Measurements from ENCODE around the gene B3GNT5.
A peak's percentile ranks its signal among the peaks of the same experiment; 100 is the strongest.

B3GNT5 gene

GRCh38 chr3:183277260-183277659, 24.2 kb downstream of the B3GNT5 start:
- Histone ChIP-seq H2BK5ac (ENCODE audit: low read depth, low read length, poor library complexity, severe bottlenecking) (no peak overlapping the region), H2AFZ (ENCODE audit: low read depth, low read length) (no peak overlapping the region), H3K9me3 (ENCODE audit: control insufficient read depth, low read length) (no peaks in the 10 kb centered on the region), H2BK12ac (ENCODE audit: low read length in 2 of 2) (no peak overlapping the region), H3K4me1 (ENCODE audit: control insufficient read depth, insufficient read depth, low read depth, low read length) (peaks cover 5% of the 10 kb centered on the region), H3K18ac (ENCODE audit: low read depth in 1 of 2, low read length in 2 of 2) (no peak overlapping the region), H3K27ac (ENCODE audit: low read length, poor library complexity, severe bottlenecking) (no peak overlapping the region), H2AK5ac (ENCODE audit: low read length, severe bottlenecking) (no peak overlapping the region), H4K91ac (ENCODE audit: low read length) (no peak overlapping the region), H3K79me1 (replicated peaks; ENCODE audit: low read length, poor library complexity, severe bottlenecking) (peaks cover 3% of the 10 kb centered on the region), H2BK120ac (ENCODE audit: low read depth, low read length) (no peak overlapping the region), H3K14ac (ENCODE audit: low read length in 2 of 2) (no peak overlapping the region), H3K9ac (ENCODE audit: low read length) (no peak overlapping the region), H3K4ac (ENCODE audit: low read depth in 1 of 2, low read length in 2 of 2) (no peak overlapping the region), H3K4me2 (ENCODE audit: low read length, poor library complexity, severe bottlenecking) (no peak overlapping the region), H3K27me3 (ENCODE audit: control insufficient read depth in 1 of 2, insufficient read depth in 1 of 2, low read length in 2 of 2) (no peaks in the 10 kb centered on the region), H3K4me3 (ENCODE audit: insufficient read depth in 1 of 2, low read depth in 1 of 2, low read length in 2 of 2) (no peak overlapping the region), H2BK15ac (ENCODE audit: low read depth, poor library complexity, severe bottlenecking) (no peak overlapping the region), H4K8ac (ENCODE audit: low read length) (no peak overlapping the region), H3K36me3 (ENCODE audit: control insufficient read depth in 1 of 2, insufficient read depth in 2 of 2, low read depth in 1 of 2, low read length in 2 of 2) (no peaks in the 10 kb centered on the region), H3K23ac (ENCODE audit: low read length in 2 of 2) (no peak overlapping the region)
- DNase-seq: no peak
- 91% methylated on average over 3 of the region's 5 CpGs for WGBS

- no peak overlapping the region for H2AK5ac ChIP-seq (ENCODE audit: low read length, severe bottlenecking)
- DNase-seq: no peak
- no peak overlapping the region for H4K8ac ChIP-seq (ENCODE audit: low read length)
- no peak overlapping the region for H2BK15ac ChIP-seq (ENCODE audit: low read depth, poor library complexity, severe bottlenecking)
- H3K9me3 ChIP-seq (ENCODE audit: control insufficient read depth, low read length): no peaks in the 10 kb centered on the region
- H2BK12ac ChIP-seq (ENCODE audit: low read length in 2 of 2): no peak overlapping the region
- WGBS: 87% methylated on average over 4 of the region's 4 CpGs
- H2BK120ac ChIP-seq (ENCODE audit: low read depth, low read length): no peak overlapping the region
- no peaks in the 10 kb centered on the region for H3K36me3 ChIP-seq (ENCODE audit: control insufficient read depth in 1 of 2, insufficient read depth in 2 of 2, low read depth in 1 of 2, low read length in 2 of 2)
- H3K27ac ChIP-seq (ENCODE audit: low read length, poor library complexity, severe bottlenecking): no peak overlapping the region
- no peak overlapping the region for H4K91ac ChIP-seq (ENCODE audit: low read length)
- H2AFZ ChIP-seq (ENCODE audit: low read depth, low read length): no peak overlapping the region
- no peak overlapping the region for H3K9ac ChIP-seq (ENCODE audit: low read length)
- no peak overlapping the region for H3K23ac ChIP-seq (ENCODE audit: low read length in 2 of 2)
- no peak overlapping the region for H2BK5ac ChIP-seq (ENCODE audit: low read depth, low read length, poor library complexity, severe bottlenecking)
- H3K4me2 ChIP-seq (ENCODE audit: low read length, poor library complexity, severe bottlenecking): no peak overlapping the region
- H3K79me1 ChIP-seq (replicated peaks; ENCODE audit: low read length, poor library complexity, severe bottlenecking): peaks cover 3% of the 10 kb centered on the region
- H3K27me3 ChIP-seq (ENCODE audit: control insufficient read depth in 1 of 2, insufficient read depth in 1 of 2, low read length in 2 of 2): no peaks in the 10 kb centered on the region
- peaks cover 5% of the 10 kb centered on the region for H3K4me1 ChIP-seq (ENCODE audit: control insufficient read depth, insufficient read depth, low read depth, low read length)
- no peak overlapping the region for H3K14ac ChIP-seq (ENCODE audit: low read length in 2 of 2)
- no peak overlapping the region for H3K18ac ChIP-seq (ENCODE audit: low read depth in 1 of 2, low read length in 2 of 2)
- no peak overlapping the region for H3K4ac ChIP-seq (ENCODE audit: low read depth in 1 of 2, low read length in 2 of 2)
- H3K4me3 ChIP-seq (ENCODE audit: insufficient read depth in 1 of 2, low read depth in 1 of 2, low read length in 2 of 2): no peak overlapping the region
Observed at GRCh38 chr3:183278479-183279088, 25.5 kb downstream of the B3GNT5 start.

GRCh38 chr3:183279371-183279770, 26.3 kb downstream of the B3GNT5 start:
- Histone ChIP-seq H3K9ac (ENCODE audit: low read length) (no peak overlapping the region), H3K18ac (ENCODE audit: low read depth in 1 of 2, low read length in 2 of 2) (no peak overlapping the region), H2BK120ac (ENCODE audit: low read depth, low read length) (no peak overlapping the region), H3K4me1 (ENCODE audit: control insufficient read depth, insufficient read depth, low read depth, low read length) (peaks cover 5% of the 10 kb centered on the region), H3K27ac (ENCODE audit: low read length, poor library complexity, severe bottlenecking) (no peak overlapping the region), H3K79me1 (replicated peaks; ENCODE audit: low read length, poor library complexity, severe bottlenecking) (peaks cover 2% of the 10 kb centered on the region), H3K14ac (ENCODE audit: low read length in 2 of 2) (no peak overlapping the region), H2BK12ac (ENCODE audit: low read length in 2 of 2) (no peak overlapping the region), H4K8ac (ENCODE audit: low read length) (no peak overlapping the region), H2BK15ac (ENCODE audit: low read depth, poor library complexity, severe bottlenecking) (no peak overlapping the region), H4K91ac (ENCODE audit: low read length) (no peak overlapping the region), H2AFZ (ENCODE audit: low read depth, low read length) (no peak overlapping the region), H3K9me3 (ENCODE audit: control insufficient read depth, low read length) (no peaks in the 10 kb centered on the region), H3K23ac (ENCODE audit: low read length in 2 of 2) (no peak overlapping the region), H3K4me3 (ENCODE audit: insufficient read depth in 1 of 2, low read depth in 1 of 2, low read length in 2 of 2) (no peak overlapping the region), H3K27me3 (ENCODE audit: control insufficient read depth in 1 of 2, insufficient read depth in 1 of 2, low read length in 2 of 2) (no peaks in the 10 kb centered on the region), H3K4me2 (ENCODE audit: low read length, poor library complexity, severe bottlenecking) (no peak overlapping the region), H2BK5ac (ENCODE audit: low read depth, low read length, poor library complexity, severe bottlenecking) (no peak overlapping the region), H3K4ac (ENCODE audit: low read depth in 1 of 2, low read length in 2 of 2) (no peak overlapping the region), H3K36me3 (ENCODE audit: control insufficient read depth in 1 of 2, insufficient read depth in 2 of 2, low read depth in 1 of 2, low read length in 2 of 2) (no peaks in the 10 kb centered on the region), H2AK5ac (ENCODE audit: low read length, severe bottlenecking) (peak overlapping the region; percentile 8)
- WGBS: 92% methylated on average over 2 of the region's 3 CpGs
- DNase-seq: no peak

DNA sequence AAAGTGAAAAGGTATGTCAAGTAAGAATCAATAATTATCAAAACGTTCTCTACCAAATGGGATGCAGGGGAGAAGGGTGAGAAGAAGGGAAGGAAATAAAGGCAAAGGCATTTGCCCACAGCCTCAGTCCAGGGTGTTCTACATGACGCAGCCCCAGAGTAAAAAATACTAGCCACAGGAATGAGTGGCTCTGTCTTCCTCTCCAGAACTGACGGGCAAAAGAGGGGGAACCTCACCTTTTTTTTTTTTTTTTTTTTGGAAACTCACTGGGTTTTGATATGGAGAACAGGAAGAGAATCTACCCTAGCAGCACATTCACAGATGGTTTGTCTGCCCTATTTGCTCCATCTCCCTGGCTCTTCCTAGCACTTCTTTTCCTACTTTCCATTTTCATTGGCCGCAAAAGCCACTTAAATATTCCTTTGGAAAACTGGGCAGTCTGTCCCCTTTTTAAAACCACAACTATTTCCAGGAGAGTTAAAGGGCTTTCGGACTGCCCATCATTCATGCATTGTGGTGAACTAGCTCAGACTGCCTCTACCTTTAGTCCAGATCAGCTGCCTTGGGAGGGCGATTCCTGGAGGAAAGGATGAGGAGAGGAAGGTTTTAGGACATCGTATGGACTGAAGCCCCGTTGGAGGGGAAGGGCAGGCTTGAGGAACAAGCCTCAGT, 28.2 kb downstream of the B3GNT5 start:
- Histone ChIP-seq H3K4me3 (ENCODE audit: insufficient read depth in 1 of 2, low read depth in 1 of 2, low read length in 2 of 2) (no peak overlapping the region), H2BK5ac (ENCODE audit: low read depth, low read length, poor library complexity, severe bottlenecking) (no peak overlapping the region), H3K36me3 (ENCODE audit: control insufficient read depth in 1 of 2, insufficient read depth in 2 of 2, low read depth in 1 of 2, low read length in 2 of 2) (no peaks in the 10 kb centered on the region), H4K91ac (ENCODE audit: low read length) (no peak overlapping the region), H3K14ac (ENCODE audit: low read length in 2 of 2) (no peak overlapping the region), H3K27me3 (ENCODE audit: control insufficient read depth in 1 of 2, insufficient read depth in 1 of 2, low read length in 2 of 2) (no peaks in the 10 kb centered on the region), H3K4ac (ENCODE audit: low read depth in 1 of 2, low read length in 2 of 2) (no peak overlapping the region), H4K8ac (ENCODE audit: low read length) (no peak overlapping the region), H2AK5ac (ENCODE audit: low read length, severe bottlenecking) (peak overlapping the region; percentile 40), H3K79me1 (replicated peaks; ENCODE audit: low read length, poor library complexity, severe bottlenecking) (peaks cover 3% of the 10 kb centered on the region), H3K4me1 (ENCODE audit: control insufficient read depth, insufficient read depth, low read depth, low read length) (peaks cover 2% of the 10 kb centered on the region), H2BK120ac (ENCODE audit: low read depth, low read length) (no peak overlapping the region), H3K9ac (ENCODE audit: low read length) (no peak overlapping the region), H2BK15ac (ENCODE audit: low read depth, poor library complexity, severe bottlenecking) (no peak overlapping the region), H3K18ac (ENCODE audit: low read depth in 1 of 2, low read length in 2 of 2) (no peak overlapping the region), H3K9me3 (ENCODE audit: control insufficient read depth, low read length) (no peaks in the 10 kb centered on the region), H2AFZ (ENCODE audit: low read depth, low read length) (no peak overlapping the region), H3K4me2 (ENCODE audit: low read length, poor library complexity, severe bottlenecking) (no peak overlapping the region), H2BK12ac (ENCODE audit: low read length in 2 of 2) (no peak overlapping the region), H3K27ac (ENCODE audit: low read length, poor library complexity, severe bottlenecking) (no peak overlapping the region), H3K23ac (ENCODE audit: low read length in 2 of 2) (no peak overlapping the region)
- 90% methylated on average over 8 of the region's 8 CpGs for WGBS
- no peak for DNase-seq

All from mesenchymal stem cell (in vitro differentiated cells and primary cell).